GM21737 (cell line): ENCODE measurements around the gene A3GALT2.

Source experiments
- ATAC-seq: cut with Tn5 transposase; IDR thresholded peaks from one replicate; pipeline ENCODE4 v1.9.1; 2021; ENCODE audit warnings: mild to moderate bottlenecking, moderate library complexity; ENCODE audit not compliant: unreplicated experiment

Gene A3GALT2

GRCh38 chr1:33273406-33273805 lies 47.5 kb downstream of the A3GALT2 start:
- ATAC-seq: no peak

DNA sequence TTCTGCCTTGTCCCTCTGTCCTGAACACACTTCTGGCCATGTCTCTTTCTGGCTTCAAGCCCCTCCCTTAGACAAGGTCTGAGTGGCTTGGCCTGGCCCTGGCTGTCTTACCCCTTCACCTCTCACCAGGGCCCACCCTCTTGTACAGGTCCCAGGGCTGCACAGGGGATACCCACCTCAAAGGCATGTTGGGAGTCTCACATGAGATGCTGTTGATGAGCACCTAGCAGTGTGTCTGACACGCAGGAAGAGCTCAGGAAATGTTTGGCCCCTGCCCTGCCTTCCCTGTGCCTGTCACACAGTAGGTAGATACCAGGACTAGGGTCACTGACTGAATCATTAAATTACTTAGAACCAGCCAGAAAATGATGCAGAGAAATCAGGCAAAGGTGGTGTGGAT lies 48.0 kb downstream of the A3GALT2 start:
- ATAC-seq: no peak

GRCh38 chr1:33272509-33272908 lies 48.4 kb downstream of the A3GALT2 start:
- ATAC-seq: no peak

- no peak for ATAC-seq
Measured at GRCh38 chr1:33271666-33272505, 49.0 kb downstream of the A3GALT2 start.

DNA sequence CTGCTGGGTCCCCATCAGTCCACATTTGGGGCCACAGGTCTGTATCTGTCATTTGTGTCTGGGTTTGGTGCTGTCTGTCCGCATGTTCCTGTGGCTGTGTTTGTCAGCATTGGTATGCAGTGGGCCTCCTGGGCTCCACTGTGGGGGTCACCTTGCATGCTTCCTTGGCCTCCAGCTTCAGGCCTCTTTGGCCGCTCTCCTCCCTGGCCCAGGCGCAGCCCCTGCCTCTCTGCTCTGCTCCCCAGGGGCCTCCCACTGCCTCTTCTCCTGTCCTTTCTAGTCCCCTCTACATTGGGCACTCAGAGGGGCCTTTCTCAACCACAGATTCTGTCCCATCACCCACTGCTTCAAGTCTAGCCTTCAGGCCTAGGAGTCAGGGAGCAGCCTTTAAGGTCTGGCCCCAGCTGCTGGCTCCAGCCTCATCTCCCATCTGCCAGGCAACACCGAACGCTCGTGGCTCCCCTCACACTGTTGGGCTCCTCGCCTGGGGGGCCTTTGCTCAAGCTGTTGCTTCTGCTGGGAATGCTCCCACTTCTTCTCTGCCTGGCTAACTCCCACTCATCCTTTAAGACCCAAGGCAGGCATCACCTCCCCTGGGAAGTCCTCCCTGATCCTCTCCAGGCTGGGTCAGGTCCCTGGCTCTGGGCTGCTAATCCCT lies 50.0 kb downstream of the A3GALT2 start:
- ATAC-seq: no peak

DNA sequence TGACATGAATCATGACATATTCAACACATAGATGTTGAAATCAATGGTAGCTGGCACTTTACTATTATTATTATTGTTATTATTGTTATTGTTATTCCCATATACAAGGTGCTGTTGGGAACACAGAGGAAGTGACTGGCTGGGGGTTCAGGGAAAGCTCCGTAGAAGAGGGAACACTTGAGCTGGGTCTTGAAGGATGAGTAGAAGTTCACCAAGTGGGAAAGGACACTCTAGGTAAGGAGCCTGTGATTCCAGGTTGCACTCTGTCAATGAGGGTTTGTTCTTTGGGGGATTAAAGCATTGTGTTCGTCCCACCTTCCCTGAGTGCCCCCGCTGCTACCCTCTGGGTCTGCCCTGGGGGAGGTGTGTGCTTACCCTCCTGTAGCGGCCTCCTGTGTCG lies 50.5 kb downstream of the A3GALT2 start:
- no peak for ATAC-seq

DNA sequence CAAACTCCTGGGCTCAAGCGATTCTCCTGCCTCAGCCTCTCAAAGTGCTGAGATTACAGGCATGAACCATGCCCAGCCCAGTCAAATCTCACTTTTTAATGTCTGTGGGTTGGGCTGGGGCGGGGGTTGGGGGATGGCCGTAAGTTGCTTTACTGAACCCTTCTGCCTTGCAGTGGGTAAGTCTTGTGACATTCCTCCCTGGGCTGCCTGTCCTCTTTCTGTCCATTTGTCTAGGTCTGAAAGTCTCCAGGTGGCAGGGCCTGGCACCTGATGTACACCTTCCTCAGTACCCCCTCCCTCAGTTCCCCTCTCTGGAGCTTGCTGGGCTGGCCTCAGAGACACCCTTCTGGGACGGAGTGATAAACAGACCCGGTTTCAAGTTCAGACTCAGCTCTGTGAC lies 51.3 kb downstream of the A3GALT2 start:
- ATAC-seq: no peak

DNA sequence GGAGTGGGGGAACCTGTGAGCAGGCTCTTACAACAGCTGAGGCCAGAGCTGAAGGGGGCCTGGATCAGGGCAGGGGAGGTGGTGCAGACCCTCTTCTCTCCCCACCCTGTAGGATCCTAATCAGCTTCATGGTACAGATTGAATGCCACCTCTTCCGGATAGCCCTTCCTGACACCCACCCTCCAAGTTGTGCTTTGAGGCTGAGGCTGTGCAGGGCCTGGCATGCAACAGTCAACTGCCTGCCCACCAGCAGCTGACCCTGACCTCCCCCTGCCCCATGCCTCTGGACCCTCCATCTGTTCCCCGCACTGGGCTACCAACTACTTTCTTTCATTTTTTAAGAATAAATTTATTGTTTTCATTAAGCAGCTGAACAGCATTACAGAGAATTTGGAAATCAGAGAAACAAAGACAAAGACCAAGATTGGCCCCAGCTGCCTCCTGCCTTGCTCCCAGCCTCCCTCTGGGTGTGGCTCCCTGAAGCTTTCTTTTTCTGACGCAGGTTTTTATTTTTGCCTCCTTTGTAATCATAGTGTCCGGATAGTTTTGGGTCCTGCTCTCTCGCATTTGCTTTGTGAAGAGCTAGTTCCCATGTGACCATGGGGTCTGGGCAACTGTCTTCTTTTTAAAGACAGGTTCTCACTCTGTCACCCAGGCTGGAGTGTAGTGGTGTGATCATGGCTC lies 51.8 kb downstream of the A3GALT2 start:
- no peak for ATAC-seq

- no peak for ATAC-seq
Measured at GRCh38 chr1:33268457-33268856, 52.4 kb downstream of the A3GALT2 start.

DNA sequence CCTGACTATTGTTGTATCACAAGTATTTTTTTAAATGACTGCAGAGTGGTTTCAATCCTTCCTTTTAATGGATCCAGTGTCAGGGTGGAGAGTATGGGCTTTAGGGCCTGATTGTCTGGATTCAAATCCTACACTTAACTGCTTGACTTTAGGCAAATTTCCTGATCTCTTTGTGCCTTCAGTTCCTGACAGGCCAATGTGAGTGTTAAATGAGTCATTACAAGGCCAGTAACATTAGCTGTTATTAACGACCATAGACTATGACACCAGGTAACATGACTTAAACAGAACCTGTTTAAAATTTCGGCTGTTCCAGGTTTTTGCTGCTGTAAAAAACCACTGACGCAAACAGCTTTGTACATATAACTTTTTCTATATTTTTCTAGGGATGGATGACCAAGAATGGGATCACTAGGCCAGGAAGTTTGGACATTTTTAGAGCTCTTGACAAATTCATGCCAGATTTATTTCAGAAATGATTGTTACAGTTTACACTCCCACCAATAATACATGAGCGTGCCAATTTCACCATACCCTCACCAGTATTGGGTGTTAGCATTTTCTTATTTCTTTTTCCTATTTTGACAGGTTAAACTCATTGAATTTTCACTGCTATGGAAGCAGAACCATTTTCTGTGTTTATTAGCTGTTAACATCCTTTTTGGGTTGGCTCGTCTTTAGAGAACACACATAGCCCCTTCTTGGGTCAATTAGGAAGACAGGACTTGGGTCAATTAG lies 53.3 kb downstream of the A3GALT2 start:
- no peak for ATAC-seq

- ATAC-seq: no peak
Measured at GRCh38 chr1:33266766-33267165, 54.1 kb downstream of the A3GALT2 start.

GRCh38 chr1:33265780-33266605 lies 54.9 kb downstream of the A3GALT2 start:
- ATAC-seq: no peak

DNA sequence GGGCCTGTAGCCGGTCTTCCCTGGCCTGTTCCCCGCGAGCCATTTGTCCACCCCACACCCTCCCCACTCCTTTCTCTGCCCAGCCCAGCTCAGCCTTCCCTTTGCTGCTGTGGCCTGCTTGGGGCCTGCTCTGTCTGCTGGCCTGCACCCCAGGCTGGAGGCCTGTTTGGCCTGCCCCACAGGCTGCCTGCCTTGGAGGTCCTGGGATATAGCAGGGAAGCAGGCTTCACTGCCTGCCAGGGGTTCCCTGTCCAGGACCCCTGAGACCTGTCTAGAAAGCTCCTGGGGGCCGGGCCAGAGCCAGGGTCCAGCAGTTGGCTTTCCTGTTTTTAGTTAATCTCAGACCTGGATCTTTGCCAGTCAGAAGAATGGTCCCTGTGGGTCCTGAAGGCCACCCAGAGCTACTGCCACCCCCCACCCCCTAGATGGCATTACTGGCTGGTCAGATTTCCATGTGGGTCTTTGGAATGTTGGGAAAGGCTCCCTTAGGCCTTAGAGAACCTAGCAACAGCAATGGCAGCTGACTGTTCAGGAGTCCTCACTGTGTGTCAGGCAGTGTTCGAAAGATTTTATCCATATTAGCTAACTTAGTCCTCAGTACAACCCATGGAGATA lies 56.9 kb downstream of the A3GALT2 start:
- no peak for ATAC-seq

DNA sequence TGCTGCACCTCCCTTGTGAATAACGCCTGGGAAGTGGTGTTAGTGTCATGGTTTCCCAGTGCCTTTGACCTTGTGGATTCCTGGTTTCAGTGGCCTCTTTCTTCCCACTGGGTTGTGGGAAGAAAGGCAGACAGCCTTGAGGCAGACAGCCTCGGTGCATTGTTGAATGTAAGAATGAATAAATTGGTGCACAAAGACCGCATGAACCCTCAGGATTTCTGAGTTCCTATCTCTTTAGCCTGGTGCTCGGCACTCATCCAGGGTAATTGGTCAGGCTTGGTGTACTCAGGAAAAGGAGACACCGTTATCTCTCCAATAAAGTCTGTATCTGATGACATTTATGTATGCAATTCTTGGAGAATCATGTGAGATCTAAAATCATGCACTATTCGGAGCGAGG lies 59.6 kb downstream of the A3GALT2 start:
- no peak for ATAC-seq

DNA sequence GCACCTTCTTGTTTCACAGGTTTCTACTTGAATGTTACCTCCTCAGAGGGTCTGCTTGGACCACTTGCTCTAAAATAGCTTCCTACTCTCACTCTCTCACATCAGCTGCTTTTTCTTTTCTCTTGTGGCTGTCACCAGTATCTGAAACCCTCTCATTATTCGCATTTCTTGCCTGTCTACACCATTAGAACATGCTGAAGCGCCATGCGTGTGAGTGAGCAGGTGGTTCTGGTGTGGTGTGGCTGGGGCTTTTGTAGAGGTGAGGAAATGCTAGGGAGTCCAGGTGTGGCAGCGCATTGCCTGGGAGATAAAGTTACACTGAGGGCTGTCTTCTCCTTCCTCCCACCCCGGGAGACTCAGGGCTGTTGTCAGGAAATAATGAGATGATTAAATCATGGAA lies 60.5 kb downstream of the A3GALT2 start:
- ATAC-seq: no peak

- ATAC-seq: no peak
Measured at GRCh38 chr1:33259879-33260278, 61.0 kb downstream of the A3GALT2 start.

- no peak for ATAC-seq
Measured at GRCh38 chr1:33258788-33259274, 62.1 kb downstream of the A3GALT2 start.

DNA sequence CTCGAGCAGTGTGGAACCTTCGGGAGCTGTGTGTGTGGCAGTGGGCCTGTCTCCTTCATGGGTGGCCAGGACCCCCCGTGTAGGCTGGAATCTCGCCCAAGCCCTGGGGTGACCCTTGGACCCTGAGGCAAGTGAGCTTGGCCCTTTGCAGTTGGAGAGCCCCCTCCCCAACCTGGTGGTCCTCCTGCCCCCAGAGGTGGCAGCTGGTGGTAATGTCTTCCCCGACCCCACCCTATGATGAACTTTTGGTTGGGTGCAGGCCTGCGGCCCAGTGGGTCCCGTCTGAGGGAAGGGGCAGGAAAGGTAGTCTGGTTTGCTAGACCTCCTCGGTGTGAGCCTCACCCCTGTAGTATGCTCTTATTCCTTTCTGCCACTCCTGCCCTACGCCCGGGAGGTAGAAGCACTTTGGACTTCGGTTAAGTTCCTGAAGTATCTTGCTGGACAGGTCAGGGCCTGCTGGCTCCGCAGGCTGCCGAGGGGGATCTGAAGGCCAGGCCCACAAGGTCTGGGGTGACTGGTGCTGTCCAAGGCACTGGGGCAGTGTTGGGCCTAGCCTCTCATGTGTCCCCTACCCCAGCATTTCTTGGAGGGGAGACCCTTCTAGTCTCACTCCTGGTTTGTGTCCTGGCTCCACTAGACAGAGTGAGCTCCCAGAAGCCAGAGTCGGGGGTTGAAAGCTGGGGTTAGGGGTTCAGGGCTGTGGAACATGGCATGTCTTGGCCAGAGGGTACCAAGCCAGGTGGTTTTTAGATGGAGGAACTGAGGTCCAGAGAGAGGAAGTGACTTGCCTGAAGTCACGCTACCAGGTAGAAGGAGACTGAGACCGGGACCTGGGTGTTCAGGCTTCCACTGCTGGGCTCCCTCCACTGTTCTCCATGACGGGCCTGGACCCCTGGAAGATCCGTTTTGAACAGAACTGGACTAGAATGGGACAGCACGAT lies 62.9 kb downstream of the A3GALT2 start:
- no peak for ATAC-seq
